NCI-H748 (cell line): Measurements from ENCODE around the gene MAP3K6.
A peak's percentile ranks its signal among the peaks of the same experiment; 100 is the strongest.

Experiments used
- DNase-seq: peaks from one replicate; lab custom pipeline; 2025; ENCODE audit not compliant: unreplicated experiment; lab: John Stamatoyannopoulos, UW

The MAP3K6 gene

GRCh38 chr1:27356619-27357280 is 10.0 kb downstream of the MAP3K6 start:
- DNase-seq = no peak

GRCh38 chr1:27356277-27356618 is 10.5 kb downstream of the MAP3K6 start:
- no peak for DNase-seq

DNA sequence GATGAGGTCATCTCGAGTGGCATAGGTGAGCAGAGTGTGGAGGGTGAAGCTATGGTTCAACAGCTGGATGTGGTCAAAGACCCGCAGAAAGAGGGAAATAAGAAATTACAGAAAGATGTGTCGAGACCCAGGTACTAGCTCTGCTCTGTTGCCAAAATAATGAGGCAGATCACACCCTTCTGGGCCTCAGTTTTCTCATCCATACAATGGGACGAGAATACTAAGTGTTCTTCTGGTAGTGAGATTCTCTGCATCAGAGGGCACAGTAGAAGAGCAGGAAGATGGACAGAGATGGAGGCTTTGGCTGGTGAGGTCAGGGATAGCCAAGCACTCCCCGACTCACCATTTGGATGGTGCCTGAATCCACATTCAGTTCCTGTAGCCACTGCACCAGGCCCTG is 11.1 kb downstream of the MAP3K6 start:
- no peak for DNase-seq

DNA sequence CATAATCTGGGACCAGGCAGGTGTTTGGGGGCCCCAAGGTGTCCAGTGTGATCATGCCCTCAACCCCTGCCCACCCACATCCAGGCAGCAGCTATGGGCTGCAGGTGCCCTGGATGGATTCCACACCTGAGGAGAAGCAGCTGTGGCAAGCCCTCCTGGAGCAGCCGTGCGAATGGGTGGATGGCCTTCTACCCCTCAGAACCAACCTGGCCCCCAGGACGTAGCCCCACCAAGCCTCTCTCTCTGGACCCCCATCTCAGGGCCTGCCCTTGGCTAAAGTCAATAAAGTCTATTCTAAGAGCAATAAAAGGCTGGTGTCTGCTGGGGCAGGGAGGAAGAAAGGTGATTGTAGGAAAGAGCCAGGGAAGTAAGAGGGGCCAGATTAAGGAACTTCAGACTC is 13.1 kb downstream of the MAP3K6 start:
- DNase-seq = no peak

DNA sequence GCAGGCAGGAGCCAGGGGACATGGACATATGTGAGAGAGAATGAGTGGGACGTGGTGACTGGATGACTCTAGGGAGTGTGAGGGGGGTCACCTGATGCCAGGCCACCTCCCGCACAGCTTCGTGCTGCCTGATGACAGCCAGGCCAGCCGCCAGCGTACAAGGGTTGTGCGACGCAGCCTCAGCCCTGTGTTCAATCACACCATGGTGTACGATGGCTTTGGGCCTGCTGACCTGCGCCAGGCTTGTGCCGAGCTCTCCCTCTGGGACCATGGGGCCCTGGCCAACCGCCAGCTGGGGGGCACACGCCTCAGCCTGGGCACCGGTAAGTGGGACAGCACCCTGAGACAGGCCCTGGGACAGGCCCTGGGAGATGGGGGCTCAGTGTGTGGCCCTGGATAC is 13.6 kb downstream of the MAP3K6 start:
- DNase-seq = no peak

DNA sequence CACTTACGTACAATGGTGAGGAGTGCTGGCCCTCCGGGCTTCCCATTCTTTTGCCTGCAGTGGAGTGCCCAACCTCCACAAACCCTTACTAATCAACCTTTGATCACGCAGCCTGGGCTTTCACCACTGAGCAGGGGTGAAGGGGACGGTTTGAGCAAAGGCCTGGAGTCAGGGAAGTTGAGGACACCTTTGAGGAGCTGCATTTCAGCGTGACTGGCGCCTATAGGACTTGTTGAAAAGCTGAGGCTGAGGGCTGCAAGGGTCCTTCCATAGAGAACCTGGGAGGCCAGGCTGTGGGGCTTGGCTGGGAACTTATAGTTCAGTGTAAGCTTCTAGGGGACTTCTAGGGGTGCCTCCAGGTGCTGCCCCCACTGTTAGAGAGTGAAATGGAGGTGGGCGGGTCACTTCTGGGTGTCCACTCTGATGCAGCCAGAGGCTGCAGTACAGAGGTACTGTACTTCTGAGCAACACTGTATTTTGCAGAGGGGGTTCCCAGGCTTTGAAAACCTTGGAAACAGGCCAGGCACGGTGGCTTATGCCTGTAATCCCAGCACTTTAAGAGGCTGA is 15.1 kb downstream of the MAP3K6 start:
- DNase-seq = no peak

- DNase-seq = no peak
Observed at GRCh38 chr1:27350663-27351540, 15.9 kb downstream of the MAP3K6 start.

- DNase-seq = peak; percentile 80
Observed at GRCh38 chr1:27349784-27350662, 16.7 kb downstream of the MAP3K6 start.

DNA sequence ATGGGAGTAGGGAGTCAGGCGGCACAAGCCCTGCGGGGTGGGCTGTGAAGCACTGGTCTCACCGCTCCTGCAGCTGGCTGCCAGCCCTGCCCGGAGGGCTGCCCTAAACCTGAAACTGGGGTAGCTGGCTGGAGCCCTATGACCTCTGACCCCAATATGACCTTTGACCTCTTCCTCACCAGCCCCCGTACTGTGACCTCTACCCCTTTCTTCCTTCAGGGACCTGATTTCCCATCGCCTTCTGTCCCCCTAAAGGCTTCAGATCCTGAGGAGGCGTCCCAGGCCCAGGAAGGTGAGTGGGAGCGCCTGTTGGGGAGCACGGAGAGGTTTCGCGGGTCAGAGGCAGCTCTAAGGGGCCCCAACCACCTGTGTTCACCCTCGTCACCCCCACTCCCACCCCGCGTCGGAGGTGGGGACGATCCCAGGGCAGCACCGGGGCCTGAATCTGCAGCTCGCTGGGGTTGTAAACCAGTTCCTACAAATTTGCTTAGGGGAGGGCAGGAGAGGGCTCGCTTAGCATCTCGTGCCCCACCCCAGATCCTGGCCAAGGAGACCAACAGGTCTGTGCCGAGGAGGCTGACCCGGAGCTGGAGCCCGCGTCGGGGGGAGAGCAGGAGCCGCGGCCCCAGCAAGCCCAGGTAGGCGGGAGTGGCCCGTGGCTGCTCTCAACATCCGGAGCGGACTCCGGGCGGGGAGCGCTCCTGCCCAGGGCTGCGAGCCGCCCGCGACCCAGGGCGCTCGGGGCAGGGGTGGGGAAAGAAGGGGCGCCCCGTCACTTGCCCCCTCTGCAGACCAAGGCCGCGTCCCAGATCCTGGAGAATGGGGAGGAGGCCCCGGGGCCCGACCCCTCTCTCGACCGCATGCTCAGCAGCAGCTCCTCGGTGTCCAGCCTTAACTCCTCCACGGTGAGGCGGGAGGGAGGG is 17.6 kb downstream of the MAP3K6 start:
- peak; percentile 38 for DNase-seq

DNA sequence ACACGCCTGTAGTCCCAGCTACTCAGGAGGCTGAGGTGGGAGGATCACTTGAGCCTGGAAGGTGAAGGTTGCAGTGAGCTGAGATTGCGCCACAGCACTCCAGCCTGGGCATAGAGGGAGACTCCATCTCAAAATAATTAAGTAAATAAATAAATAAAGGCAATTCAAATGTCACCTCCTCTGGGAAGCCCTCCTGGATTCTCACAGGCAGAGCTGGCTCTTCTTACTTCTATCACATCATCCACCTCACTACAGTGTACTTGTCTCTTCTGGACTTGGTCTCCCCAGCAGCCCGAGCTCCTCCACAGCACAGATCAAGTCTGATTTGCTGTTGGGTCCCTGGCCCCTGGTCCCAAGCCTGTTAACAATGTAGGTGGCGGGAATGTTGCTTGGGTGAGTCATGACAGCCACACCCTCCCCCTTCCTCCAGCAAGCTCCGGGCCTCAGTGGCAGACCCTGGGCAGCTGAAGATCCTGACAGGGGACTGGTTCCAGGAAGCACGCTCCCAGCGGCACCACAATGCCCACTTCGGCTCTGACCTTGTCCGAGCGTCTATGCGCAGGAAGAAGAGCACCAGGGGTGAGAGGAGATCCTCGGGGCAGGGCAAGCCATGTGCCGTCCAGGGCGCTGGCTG is 19.7 kb downstream of the MAP3K6 start:
- no peak for DNase-seq

DNA sequence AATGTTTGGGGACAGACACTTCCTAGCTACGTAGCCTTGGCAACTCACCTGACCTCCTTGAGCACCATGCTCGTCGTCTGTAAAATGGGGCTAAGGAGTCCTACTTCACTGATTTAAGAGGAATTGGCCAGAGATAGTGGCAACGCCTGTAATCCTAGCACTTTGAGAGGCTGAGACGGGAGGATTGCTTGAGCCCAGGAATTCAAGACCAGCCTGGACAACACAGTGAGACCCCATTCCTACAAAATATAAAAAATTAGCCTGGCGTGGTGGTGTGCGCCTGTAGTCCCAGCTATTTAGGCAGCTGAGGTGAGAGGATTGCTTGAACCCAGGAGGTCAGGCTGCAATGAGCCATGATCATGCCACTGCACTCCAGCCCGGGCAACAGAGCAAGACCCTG is 20.4 kb downstream of the MAP3K6 start:
- DNase-seq = no peak

DNA sequence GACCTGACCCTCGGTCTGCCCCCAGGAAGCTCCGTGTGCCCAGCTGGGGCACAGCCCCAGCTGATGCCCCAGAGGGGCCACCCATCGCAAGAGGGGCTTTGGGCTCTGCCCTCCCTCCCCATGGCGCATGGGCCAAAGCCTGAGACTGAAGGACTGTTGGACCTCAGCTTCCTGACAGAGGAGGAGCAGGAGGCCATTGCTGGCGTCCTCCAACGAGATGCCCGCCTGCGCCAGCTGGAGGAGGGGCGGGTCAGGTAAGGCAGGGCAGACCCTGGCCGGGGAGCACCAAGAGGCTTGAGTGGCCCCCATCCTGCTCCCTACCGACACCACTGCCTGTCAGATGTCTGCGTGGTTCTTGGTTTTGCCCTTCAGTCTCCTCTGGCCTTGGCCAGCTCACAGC is 21.5 kb downstream of the MAP3K6 start:
- no peak for DNase-seq

GRCh38 chr1:27343639-27344025 is 23.1 kb downstream of the MAP3K6 start:
- DNase-seq = no peak

- peak; percentile 5 for DNase-seq
Observed at GRCh38 chr1:27342778-27343638, 23.8 kb downstream of the MAP3K6 start.

- DNase-seq = no peak
Observed at GRCh38 chr1:27342391-27342777, 24.4 kb downstream of the MAP3K6 start.

DNA sequence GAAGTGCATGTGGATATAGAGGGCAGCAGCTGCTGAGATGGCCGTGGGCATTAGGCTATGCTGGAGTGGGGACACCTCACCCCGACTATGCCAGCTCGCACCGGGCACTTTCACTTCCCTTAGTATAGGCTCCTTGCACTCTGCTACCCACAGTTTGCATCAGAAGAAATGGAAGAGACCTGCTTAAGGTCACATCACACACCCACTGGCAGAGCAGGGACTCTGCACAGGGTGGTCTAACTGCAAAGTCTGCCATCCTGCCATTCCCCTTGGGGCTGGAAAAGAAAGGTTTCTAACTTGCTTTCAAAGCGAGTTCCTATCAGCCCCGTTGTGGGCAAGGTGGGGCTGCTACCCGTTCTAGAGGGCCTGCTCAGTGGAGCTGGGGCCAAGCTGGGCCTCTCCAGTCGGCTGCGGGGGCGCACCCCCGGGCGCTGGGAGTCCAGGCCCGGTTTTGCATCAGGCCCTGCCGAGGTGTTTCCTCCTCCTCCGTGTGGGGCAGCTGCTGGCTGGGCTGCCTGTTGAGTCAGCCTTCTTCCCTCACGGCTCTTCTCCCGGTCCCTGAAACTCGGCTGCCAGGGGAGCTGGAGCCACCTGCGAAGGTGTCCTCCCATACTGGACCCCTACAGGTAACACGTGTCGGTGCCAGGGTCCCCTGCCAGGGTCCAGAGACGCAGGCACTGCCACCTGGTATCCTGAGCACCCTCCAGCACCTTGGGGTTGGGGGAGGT is 25.1 kb downstream of the MAP3K6 start, which contains the start of gene SYTL1:
TSS of gene SYTL1 (plus strand) at position 498 of the 728 bp plus-strand sequence. CDS start 3,313 bp downstream, outside the sequence.
- DNase-seq = no peak

DNA sequence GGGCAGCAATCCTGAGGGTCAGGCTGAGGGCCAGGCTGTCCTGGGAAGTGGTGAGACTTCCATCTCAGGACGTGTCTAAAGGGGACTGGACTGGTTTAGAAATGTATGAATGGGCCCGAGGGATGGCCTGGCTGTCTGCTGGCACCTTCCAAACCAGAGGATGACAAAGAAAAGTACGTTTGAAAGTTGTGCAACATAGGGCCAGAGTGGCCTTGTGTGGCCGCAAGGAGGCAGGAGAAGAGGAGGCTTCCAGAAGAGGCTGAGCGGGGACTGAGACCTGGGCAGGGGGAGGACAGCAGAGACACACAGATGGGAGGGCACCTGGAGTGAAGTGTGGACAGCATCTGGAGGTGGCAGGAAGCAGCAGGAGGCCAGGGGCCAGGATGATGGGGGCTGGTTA is 27.5 kb downstream of the MAP3K6 start:
- no peak for DNase-seq

- no peak for DNase-seq
Observed at GRCh38 chr1:27338751-27339150, 28.0 kb downstream of the MAP3K6 start.
